ENCODE measurements around the gene BICC1.

DNA sequence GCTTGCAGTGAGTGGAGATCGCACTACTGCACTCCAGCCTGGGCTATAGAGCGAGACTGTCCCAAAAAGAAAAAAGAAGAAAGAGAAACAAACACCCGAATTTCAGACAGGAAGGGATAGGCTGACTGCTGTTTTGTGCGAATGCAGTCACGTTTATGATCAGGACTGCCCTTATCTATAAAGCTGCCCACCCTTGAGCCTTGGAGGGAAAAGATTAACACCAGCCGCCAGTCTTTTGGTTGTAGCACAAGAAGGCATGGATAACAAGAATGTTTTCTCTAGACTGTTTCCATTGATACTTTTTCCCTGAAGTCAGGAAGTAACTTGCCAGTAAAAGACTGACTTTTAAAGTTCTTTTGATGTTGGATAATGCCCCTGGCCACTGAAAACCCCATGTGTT, 314.0 kb downstream of the BICC1 start:
- no peak for TF ChIP-seq POLR2AphosphoS5 (IDR thresholded peaks at IDR 0.05; ENCODE audit: low read depth, low read length)
- TF ChIP-seq SIN3A (IDR thresholded peaks at IDR 0.05; ENCODE audit: borderline replicate concordance, insufficient read depth, low read length), result no peak
- TF ChIP-seq TAF1 (IDR thresholded peaks at IDR 0.05; ENCODE audit: borderline replicate concordance, insufficient read depth, low read length), result no peak
- TF ChIP-seq, protein P1, sequence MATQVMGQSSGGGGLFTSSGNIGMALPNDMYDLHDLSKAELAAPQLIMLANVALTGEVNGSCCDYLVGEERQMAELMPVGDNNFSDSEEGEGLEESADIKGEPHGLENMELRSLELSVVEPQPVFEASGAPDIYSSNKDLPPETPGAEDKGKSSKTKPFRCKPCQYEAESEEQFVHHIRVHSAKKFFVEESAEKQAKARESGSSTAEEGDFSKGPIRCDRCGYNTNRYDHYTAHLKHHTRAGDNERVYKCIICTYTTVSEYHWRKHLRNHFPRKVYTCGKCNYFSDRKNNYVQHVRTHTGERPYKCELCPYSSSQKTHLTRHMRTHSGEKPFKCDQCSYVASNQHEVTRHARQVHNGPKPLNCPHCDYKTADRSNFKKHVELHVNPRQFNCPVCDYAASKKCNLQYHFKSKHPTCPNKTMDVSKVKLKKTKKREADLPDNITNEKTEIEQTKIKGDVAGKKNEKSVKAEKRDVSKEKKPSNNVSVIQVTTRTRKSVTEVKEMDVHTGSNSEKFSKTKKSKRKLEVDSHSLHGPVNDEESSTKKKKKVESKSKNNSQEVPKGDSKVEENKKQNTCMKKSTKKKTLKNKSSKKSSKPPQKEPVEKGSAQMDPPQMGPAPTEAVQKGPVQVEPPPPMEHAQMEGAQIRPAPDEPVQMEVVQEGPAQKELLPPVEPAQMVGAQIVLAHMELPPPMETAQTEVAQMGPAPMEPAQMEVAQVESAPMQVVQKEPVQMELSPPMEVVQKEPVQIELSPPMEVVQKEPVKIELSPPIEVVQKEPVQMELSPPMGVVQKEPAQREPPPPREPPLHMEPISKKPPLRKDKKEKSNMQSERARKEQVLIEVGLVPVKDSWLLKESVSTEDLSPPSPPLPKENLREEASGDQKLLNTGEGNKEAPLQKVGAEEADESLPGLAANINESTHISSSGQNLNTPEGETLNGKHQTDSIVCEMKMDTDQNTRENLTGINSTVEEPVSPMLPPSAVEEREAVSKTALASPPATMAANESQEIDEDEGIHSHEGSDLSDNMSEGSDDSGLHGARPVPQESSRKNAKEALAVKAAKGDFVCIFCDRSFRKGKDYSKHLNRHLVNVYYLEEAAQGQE (IDR thresholded peaks at IDR 0.05; ENCODE audit: insufficient read depth in 1 of 2, low read depth in 2 of 2, low read length in 2 of 2), result no peak
- TF ChIP-seq FOXP2 (optimal IDR thresholded peaks at IDR 0.05; ENCODE audit: borderline replicate concordance, extremely low read depth, extremely low read length, insufficient read depth), result no peak
